ENCODE results near the gene HNF4A. TPM values are rescaled to one million over a fixed set of nuclear protein-coding genes. Genes with fewer than 3 reads are reported as not detected.

The HNF4A gene
- total and polyA plus RNA-seq, 2 of the 13 experiments (the other 11 are each of a cell fraction or from before 2014, with no cell fraction given): 80.9 to 169 TPM

DNA sequence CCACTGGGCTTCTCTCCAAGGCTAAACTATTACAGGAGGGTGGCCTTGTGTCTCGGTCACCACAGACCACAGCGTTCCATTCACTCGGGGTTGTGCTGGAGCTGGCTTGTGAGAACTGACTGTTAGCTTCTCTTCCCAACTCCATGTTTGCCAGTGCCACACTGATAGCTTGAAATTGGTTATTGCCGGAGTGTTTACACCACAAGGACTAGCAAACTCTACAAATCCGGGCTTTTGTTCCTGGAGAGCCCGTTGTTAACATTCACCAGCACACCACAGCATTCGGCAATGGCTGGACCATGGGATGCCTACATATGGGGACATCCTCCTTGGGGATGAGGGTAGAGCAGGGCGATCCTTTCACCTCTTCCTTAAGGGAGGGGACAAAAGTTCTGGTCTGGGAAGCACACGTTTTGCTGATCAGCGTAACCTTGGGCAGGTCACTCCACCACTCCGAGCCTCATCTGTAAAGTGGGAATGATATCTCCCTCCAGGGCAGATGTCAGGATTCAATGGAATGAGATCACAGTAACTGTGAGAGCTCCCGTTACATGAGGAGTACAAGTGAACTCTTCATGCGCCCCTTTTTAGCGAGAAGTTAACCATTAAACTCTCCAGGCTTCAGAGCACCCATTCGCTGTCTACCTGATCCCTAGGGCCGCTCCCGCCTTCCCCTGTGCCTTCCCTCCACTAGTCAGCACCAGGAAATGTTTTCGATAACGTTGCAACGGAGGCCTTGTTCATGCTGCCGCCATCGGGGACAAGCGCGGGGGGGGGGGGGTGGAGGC, 78.4 kb downstream of the HNF4A start (continued):
- TF ChIP-seq, protein P1, sequence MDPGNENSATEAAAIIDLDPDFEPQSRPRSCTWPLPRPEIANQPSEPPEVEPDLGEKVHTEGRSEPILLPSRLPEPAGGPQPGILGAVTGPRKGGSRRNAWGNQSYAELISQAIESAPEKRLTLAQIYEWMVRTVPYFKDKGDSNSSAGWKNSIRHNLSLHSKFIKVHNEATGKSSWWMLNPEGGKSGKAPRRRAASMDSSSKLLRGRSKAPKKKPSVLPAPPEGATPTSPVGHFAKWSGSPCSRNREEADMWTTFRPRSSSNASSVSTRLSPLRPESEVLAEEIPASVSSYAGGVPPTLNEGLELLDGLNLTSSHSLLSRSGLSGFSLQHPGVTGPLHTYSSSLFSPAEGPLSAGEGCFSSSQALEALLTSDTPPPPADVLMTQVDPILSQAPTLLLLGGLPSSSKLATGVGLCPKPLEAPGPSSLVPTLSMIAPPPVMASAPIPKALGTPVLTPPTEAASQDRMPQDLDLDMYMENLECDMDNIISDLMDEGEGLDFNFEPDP (CRISPR knock-in tag; conservative IDR thresholded peaks at IDR 0.05): no peak
- TF ChIP-seq TOPORS (CRISPR knock-in tag; IDR thresholded peaks at IDR 0.05) (no peak; the same call in 1 of the 2 replicates), HHEX (CRISPR knock-in tag; IDR thresholded peaks at IDR 0.05) (no peak), POLR2AphosphoS5 (IDR thresholded peaks at IDR 0.05; ENCODE audit: low read depth, low read length) (peak; percentile 74), HNRNPK (IDR thresholded peaks at IDR 0.05; ENCODE audit: low read depth, low read length, poor library complexity, severe bottlenecking) (no peak), NCOA2 (CRISPR knock-in tag; IDR thresholded peaks at IDR 0.05) (no peak; the same call in 1 of the 2 replicates), ZNF660 (CRISPR knock-in tag; IDR thresholded peaks at IDR 0.05; ENCODE audit: borderline replicate concordance, low read depth) (no peak), ZNF792 (CRISPR knock-in tag; IDR thresholded peaks at IDR 0.05) (peak; percentile 78), GABPB1 (CRISPR knock-in tag; IDR thresholded peaks at IDR 0.05) (no peak), ZC3H4 (CRISPR knock-in tag; IDR thresholded peaks at IDR 0.05; ENCODE audit: borderline replicate concordance) (peak; percentile 39; the same call in 1 of the 2 replicates), KAT2B (IDR thresholded peaks at IDR 0.05; ENCODE audit: borderline replicate concordance, low read depth, low read length) (no peak), MIER3 (CRISPR knock-in tag; IDR thresholded peaks at IDR 0.05; ENCODE audit: borderline replicate concordance) (peak; percentile 13; the same call in 1 of the 2 replicates), REPIN1 (CRISPR knock-in tag; IDR thresholded peaks at IDR 0.05; ENCODE audit: borderline replicate concordance, low read depth) (peak; percentile 88), PHF8 (CRISPR knock-in tag; IDR thresholded peaks at IDR 0.05) (no peak), CEBPB (IDR thresholded peaks at IDR 0.05; ENCODE audit: borderline replicate concordance, low read depth, low read length) (no peak), ZBTB1 (CRISPR knock-in tag; IDR thresholded peaks at IDR 0.05; ENCODE audit: borderline replicate concordance) (no peak), ZKSCAN8 (CRISPR knock-in tag; IDR thresholded peaks at IDR 0.05; ENCODE audit: borderline replicate concordance) (no peak; the same call in 1 of the 2 replicates), ZNF776 (CRISPR knock-in tag; IDR thresholded peaks at IDR 0.05) (no peak)
- TF ChIP-seq, protein P2, sequence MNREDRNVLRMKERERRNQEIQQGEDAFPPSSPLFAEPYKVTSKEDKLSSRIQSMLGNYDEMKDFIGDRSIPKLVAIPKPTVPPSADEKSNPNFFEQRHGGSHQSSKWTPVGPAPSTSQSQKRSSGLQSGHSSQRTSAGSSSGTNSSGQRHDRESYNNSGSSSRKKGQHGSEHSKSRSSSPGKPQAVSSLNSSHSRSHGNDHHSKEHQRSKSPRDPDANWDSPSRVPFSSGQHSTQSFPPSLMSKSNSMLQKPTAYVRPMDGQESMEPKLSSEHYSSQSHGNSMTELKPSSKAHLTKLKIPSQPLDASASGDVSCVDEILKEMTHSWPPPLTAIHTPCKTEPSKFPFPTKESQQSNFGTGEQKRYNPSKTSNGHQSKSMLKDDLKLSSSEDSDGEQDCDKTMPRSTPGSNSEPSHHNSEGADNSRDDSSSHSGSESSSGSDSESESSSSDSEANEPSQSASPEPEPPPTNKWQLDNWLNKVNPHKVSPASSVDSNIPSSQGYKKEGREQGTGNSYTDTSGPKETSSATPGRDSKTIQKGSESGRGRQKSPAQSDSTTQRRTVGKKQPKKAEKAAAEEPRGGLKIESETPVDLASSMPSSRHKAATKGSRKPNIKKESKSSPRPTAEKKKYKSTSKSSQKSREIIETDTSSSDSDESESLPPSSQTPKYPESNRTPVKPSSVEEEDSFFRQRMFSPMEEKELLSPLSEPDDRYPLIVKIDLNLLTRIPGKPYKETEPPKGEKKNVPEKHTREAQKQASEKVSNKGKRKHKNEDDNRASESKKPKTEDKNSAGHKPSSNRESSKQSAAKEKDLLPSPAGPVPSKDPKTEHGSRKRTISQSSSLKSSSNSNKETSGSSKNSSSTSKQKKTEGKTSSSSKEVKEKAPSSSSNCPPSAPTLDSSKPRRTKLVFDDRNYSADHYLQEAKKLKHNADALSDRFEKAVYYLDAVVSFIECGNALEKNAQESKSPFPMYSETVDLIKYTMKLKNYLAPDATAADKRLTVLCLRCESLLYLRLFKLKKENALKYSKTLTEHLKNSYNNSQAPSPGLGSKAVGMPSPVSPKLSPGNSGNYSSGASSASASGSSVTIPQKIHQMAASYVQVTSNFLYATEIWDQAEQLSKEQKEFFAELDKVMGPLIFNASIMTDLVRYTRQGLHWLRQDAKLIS (CRISPR knock-in tag; IDR thresholded peaks at IDR 0.05): no peak
- TF ChIP-seq, protein P3, sequence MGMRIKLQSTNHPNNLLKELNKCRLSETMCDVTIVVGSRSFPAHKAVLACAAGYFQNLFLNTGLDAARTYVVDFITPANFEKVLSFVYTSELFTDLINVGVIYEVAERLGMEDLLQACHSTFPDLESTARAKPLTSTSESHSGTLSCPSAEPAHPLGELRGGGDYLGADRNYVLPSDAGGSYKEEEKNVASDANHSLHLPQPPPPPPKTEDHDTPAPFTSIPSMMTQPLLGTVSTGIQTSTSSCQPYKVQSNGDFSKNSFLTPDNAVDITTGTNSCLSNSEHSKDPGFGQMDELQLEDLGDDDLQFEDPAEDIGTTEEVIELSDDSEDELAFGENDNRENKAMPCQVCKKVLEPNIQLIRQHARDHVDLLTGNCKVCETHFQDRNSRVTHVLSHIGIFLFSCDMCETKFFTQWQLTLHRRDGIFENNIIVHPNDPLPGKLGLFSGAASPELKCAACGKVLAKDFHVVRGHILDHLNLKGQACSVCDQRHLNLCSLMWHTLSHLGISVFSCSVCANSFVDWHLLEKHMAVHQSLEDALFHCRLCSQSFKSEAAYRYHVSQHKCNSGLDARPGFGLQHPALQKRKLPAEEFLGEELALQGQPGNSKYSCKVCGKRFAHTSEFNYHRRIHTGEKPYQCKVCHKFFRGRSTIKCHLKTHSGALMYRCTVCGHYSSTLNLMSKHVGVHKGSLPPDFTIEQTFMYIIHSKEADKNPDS (CRISPR knock-in tag; IDR thresholded peaks at IDR 0.05): no peak
- TF ChIP-seq, protein P4, sequence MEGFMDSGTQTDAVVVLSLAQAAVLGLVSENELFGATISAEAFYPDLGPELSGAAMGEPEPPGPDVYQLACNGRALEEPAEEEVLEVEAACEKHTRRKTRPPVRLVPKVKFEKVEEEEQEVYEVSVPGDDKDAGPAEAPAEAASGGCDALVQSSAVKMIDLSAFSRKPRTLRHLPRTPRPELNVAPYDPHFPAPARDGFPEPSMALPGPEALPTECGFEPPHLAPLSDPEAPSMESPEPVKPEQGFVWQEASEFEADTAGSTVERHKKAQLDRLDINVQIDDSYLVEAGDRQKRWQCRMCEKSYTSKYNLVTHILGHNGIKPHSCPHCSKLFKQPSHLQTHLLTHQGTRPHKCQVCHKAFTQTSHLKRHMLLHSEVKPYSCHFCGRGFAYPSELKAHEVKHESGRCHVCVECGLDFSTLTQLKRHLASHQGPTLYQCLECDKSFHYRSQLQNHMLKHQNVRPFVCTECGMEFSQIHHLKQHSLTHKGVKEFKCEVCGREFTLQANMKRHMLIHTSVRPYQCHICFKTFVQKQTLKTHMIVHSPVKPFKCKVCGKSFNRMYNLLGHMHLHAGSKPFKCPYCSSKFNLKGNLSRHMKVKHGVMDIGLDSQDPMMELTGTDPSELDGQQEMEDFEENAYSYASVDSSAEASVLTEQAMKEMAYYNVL (CRISPR knock-in tag; IDR thresholded peaks at IDR 0.05; ENCODE audit: borderline replicate concordance): no peak; the same call in 1 of the 2 replicates
